IPS-NIHi7 (cell line): ENCODE data around the gene NLGN4Y.
"Not testable (repeated sequence)": the region's sequence is repeated elsewhere in the genome, so short reads cannot be mapped to it uniquely, and the experiment has no call there.

ENCODE experiments used
- DNase-seq: peaks from one replicate; pipeline ENCODE4 v3.0.0; 2012; ENCODE audit warnings: mixed read lengths; ENCODE audit errors: extremely low spot score

NLGN4Y gene

GRCh38 chrY:14834103-14835060 is 310.1 kb downstream of the NLGN4Y start:
- DNase-seq, result no peak

- DNase-seq, result no peak
Observed at GRCh38 chrY:14837466-14837865, 313.1 kb downstream of the NLGN4Y start.

GRCh38 chrY:14850734-14851133 is 326.4 kb downstream of the NLGN4Y start:
- no peak for DNase-seq

GRCh38 chrY:14860448-14860847 is 336.1 kb downstream of the NLGN4Y start:
- no peak for DNase-seq

GRCh38 chrY:14861033-14861432 is 336.7 kb downstream of the NLGN4Y start:
- DNase-seq, result not testable (repeated sequence)

- DNase-seq, result no peak
Observed at GRCh38 chrY:14871971-14872370, 347.6 kb downstream of the NLGN4Y start.
